SU-DHL-6 (cell line): Measurements from ENCODE around the gene IQCF6.

Experiments
- H2AFZ ChIP-seq: fragments of 200-600 bp; sonication (generic); 2 replicates; pipeline ENCODE4 v1.6.1; 2014; ENCODE audit warnings: low read depth, mild to moderate bottlenecking, moderate library complexity, mixed read lengths, antibody characterized with exemption, low read length; ENCODE audit not compliant: severe bottlenecking
- H3F3A ChIP-seq: fragments of 200-600 bp; shearing (Covaris generic); 2 replicates; pipeline ENCODE4 v1.6.0; 2016; ENCODE audit warnings: antibody characterized with exemption, mild to moderate bottlenecking; ENCODE audit not compliant: insufficient read depth
- H3K27ac ChIP-seq: fragments of 200-600 bp; sonication (generic); 2 replicates; pipeline ENCODE4 v1.5.1; 2016; ENCODE audit warnings: low read depth, mild to moderate bottlenecking, low read length, moderate library complexity, mixed read lengths
- H3K27me3 ChIP-seq: fragments of 200-600 bp; sonication (generic), shearing (Covaris generic); 2 replicates; pipeline ENCODE4 v1.6.0; 2014; ENCODE audit warnings: mild to moderate bottlenecking, low read length
- H3K36me3 ChIP-seq: fragments of 200-600 bp; sonication (generic); 2 replicates; pipeline ENCODE4 v1.6.1; 2014; ENCODE audit warnings: mild to moderate bottlenecking, low read length, mixed read lengths
- H3K4me2 ChIP-seq: fragments of 300-600, 200-600 bp; shearing (Covaris generic), sonication (generic); 2 replicates; pipeline ENCODE4 v1.6.0; 2014; ENCODE audit warnings: low read length, low read depth, mild to moderate bottlenecking; ENCODE audit not compliant: poor library complexity, severe bottlenecking
- H3K4me3 ChIP-seq: fragments of 200-600 bp; sonication (generic); 2 replicates; pipeline ENCODE4 v1.5.1; 2014; ENCODE audit warnings: antibody characterized with exemption, low read length, mild to moderate bottlenecking, mixed read lengths; ENCODE audit not compliant: insufficient read depth, poor library complexity, severe bottlenecking
- H3K79me2 ChIP-seq: fragments of 200-600 bp; sonication (generic); 2 replicates; pipeline ENCODE4 v1.6.1; 2014; ENCODE audit warnings: mild to moderate bottlenecking, low read length, moderate library complexity; ENCODE audit not compliant: insufficient read depth
- H3K9ac ChIP-seq: fragments of 200-600 bp; sonication (generic); 2 replicates; pipeline ENCODE4 v1.7.0; 2014; ENCODE audit warnings: mild to moderate bottlenecking, low read length
- H3K9me2 ChIP-seq: fragments of 200-600 bp; sonication (generic); replicated peaks from 2 replicates; pipeline ENCODE4 v1.6.1; 2014; ENCODE audit warnings: low read length; ENCODE audit not compliant: insufficient read depth
- H3K9me3 ChIP-seq: fragments of 200-600 bp; sonication (generic); 2 replicates; pipeline ENCODE4 v1.6.1; 2014; ENCODE audit warnings: low read length, mixed read lengths; ENCODE audit not compliant: insufficient read depth
- H4K20me1 ChIP-seq: fragments of 200-600 bp; sonication (generic); 2 replicates; pipeline ENCODE4 v1.6.1; 2014; ENCODE audit warnings: low read depth, mild to moderate bottlenecking, antibody characterized with exemption, low read length, moderate library complexity, mixed read lengths
- EZH2phosphoT487 ChIP-seq: fragments of 200-600 bp; sonication (generic), shearing (Covaris generic); conservative IDR thresholded peaks from 2 replicates; pipeline ENCODE4 v1.6.1; 2018; ENCODE audit warnings: mild to moderate bottlenecking, antibody characterized with exemption, low read length, moderate library complexity, mixed read lengths
- TF ChIP-seq, protein P1 (sequence below): fragments of 200-600 bp; sonication (generic); IDR thresholded peaks from one replicate; pipeline ENCODE4 v1.5.1; 2017; ENCODE audit warnings: antibody characterized with exemption, mild to moderate bottlenecking, low read length, moderate library complexity; ENCODE audit not compliant: insufficient read depth, poor library complexity, severe bottlenecking

IQCF6 gene

DNA sequence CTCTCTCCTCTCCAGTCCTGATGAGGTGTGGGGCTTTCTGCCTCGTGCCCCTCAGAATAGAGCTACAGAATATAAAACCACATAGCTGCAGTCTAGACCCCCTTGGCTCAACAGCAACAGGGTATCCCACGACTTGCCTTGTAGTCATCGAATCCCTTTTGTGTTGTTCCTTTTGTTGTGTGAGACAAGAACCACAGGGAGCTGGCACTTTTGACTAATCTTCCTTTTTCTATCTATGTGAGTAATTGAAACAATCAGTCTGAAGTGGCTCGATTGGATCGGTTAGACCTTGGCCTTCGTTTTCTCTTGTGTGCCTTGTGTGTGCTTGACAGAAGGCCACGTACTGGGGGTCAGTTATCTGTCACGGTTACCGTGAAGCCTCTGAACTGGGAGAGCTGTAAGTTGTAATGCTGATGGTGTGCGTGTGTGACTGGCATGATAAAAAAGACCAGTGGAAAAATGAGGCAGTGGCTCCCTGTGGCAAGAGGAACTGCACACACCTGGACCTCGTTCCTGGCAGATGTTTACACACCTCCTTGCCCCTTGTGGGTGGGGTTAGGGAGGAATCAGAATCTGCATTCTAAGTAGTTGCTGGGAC lies 23.2 kb upstream of the IQCF6 start:
- Histone ChIP-seq H3K9ac (no peak overlapping the region), H2AFZ (no peak overlapping the region), H3F3A (no peaks in the 10 kb centered on the region)

DNA sequence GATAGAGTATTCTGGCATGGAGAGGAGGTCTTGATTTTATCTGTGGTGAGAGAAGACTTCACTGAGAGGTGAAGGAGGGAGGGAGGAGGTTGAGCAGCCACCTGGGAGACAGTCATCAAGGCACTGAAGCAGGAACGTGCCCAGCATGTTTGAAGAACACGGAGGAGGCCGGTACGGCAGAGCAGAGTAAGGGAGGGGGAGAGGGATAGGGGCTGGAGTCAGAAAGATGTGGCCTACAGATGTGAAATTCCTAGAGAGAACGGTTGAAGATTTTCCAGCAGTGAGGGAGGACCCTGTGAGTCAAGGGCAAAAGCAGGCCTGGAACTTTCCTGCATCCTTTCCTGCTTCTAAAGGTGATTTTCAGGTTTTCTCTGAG lies 21.7 kb upstream of the IQCF6 start:
- Histone ChIP-seq H4K20me1 (no peaks in the 10 kb centered on the region), H3K4me3 (no peak overlapping the region), H3F3A (no peaks in the 10 kb centered on the region), H2AFZ (no peak overlapping the region), H3K9me2 (no peaks in the 10 kb centered on the region), H3K27me3 (no peaks in the 10 kb centered on the region), H3K9me3 (no peaks in the 10 kb centered on the region), H3K36me3 (no peaks in the 10 kb centered on the region), H3K4me2 (no peak overlapping the region), H3K79me2 (no peaks in the 10 kb centered on the region), H3K9ac (no peak overlapping the region), H3K27ac (no peak overlapping the region)
- TF ChIP-seq, protein P1, sequence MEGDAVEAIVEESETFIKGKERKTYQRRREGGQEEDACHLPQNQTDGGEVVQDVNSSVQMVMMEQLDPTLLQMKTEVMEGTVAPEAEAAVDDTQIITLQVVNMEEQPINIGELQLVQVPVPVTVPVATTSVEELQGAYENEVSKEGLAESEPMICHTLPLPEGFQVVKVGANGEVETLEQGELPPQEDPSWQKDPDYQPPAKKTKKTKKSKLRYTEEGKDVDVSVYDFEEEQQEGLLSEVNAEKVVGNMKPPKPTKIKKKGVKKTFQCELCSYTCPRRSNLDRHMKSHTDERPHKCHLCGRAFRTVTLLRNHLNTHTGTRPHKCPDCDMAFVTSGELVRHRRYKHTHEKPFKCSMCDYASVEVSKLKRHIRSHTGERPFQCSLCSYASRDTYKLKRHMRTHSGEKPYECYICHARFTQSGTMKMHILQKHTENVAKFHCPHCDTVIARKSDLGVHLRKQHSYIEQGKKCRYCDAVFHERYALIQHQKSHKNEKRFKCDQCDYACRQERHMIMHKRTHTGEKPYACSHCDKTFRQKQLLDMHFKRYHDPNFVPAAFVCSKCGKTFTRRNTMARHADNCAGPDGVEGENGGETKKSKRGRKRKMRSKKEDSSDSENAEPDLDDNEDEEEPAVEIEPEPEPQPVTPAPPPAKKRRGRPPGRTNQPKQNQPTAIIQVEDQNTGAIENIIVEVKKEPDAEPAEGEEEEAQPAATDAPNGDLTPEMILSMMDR, result no peak
- no peak for TF ChIP-seq EZH2phosphoT487

More for the DNA sequence above, 23.2 kb upstream of the IQCF6 start:
- Histone ChIP-seq H4K20me1 (no peaks in the 10 kb centered on the region), H3K9me3 (no peaks in the 10 kb centered on the region), H3K9me2 (no peaks in the 10 kb centered on the region), H3K27ac (no peak overlapping the region), H3K27me3 (no peaks in the 10 kb centered on the region), H3K4me2 (no peak overlapping the region), H3K4me3 (no peak overlapping the region), H3K36me3 (no peaks in the 10 kb centered on the region), H3K79me2 (no peaks in the 10 kb centered on the region)
- no peak for TF ChIP-seq EZH2phosphoT487
- TF ChIP-seq, protein P1, result no peak

DNA sequence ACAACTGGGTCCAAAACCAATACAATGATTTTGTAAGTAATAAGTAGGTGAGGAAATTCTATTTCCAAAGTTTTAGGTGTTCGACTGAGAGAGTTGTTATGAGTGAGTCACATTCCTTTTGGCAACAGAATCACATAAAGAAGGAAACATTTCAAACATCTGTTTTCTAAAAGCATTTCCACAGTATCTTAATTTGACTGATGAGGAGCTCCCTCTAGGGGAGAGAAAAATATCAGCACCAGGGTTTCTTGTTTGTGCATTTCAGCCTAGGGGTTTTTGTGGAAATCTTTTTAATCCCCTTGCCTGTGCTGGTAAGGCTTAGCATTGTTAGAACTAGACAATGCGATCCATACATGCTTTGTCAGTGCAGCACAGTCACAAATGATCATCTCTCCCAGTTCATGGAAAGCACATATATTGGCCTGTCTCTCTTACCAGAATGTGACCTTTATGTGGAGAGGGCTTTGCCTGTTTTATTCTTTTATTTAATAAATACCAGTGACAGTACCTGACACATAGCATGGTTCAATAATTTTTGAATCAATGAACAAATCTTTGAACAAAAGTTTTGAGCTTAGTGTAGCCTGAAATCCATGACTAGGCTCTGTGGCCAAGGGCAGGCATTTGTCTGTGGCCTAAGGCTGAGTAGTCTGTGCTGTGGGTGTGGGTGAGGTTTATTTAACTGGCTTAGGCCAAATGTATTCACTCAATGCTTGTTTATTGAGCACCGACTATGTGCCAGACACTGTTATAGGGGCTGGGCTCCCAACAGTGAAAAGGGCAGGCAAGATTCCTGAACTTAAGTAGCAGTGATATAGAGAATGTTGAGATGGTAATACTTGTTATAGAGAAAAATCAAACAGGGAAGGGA lies 21.1 kb upstream of the IQCF6 start:
- no peaks in the 10 kb centered on the region for H3K27me3 ChIP-seq
- no peaks in the 10 kb centered on the region for H3F3A ChIP-seq
- no peaks in the 10 kb centered on the region for H3K79me2 ChIP-seq
- no peaks in the 10 kb centered on the region for H4K20me1 ChIP-seq
- H3K9me3 ChIP-seq, result no peaks in the 10 kb centered on the region
- H3K36me3 ChIP-seq, result no peaks in the 10 kb centered on the region
- TF ChIP-seq EZH2phosphoT487, result no peak
- TF ChIP-seq, protein P1, result peak; percentile 64
- no peak overlapping the region for H3K27ac ChIP-seq
- no peak overlapping the region for H3K9ac ChIP-seq
- H3K4me3 ChIP-seq, result no peak overlapping the region
- no peaks in the 10 kb centered on the region for H3K9me2 ChIP-seq
- no peak overlapping the region for H3K4me2 ChIP-seq
- H2AFZ ChIP-seq, result no peak overlapping the region
